Raji (cell line): ENCODE data around the gene LDB3.
A peak's percentile ranks its signal among the peaks of the same experiment; 100 is the strongest.

Experiments used
- POLR2A ChIP-seq: IDR thresholded peaks from 2 replicates; pipeline ENCODE4 v1.6.1; 2011; ENCODE audit warnings: low read depth, low read length, control low read depth; ENCODE audit not compliant: insufficient read depth

Gene LDB3

GRCh38 chr10:86712317-86712707 is 44.0 kb downstream of the LDB3 start:
- TF ChIP-seq POLR2A = peak; percentile 45; the same call in 1 of the 2 replicates

DNA sequence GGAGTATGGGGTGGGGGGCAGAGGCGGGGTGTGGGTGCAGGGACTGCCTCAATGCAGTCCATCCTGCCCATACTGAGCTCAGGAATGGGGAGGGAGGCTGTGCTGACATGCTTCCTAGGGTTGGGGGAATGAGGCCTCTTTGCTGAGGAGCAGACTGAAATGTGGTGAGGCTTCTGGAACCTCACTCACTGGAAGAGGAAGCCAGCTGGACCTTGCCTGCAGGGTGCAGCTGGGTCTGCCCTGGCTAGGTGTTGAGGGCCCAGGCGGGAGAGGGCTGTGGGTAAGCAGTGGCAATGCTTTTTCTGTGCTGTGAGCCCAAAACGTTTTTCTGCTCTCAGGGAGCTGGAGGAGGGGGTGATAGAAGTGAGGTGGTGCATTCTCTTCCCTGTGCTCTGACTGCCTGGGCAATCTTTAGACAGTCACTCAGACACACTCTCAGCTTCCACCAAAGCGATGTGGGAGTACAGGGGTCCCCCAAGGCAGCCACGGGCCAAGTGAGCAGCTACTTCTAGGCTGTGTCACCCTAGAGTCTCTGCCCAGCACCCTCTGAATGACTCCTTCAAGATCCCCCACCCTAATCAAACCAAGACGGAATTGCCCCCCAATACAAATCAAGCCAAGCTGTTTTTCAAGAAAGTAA is 47.0 kb downstream of the LDB3 start:
- no peak for TF ChIP-seq POLR2A

DNA sequence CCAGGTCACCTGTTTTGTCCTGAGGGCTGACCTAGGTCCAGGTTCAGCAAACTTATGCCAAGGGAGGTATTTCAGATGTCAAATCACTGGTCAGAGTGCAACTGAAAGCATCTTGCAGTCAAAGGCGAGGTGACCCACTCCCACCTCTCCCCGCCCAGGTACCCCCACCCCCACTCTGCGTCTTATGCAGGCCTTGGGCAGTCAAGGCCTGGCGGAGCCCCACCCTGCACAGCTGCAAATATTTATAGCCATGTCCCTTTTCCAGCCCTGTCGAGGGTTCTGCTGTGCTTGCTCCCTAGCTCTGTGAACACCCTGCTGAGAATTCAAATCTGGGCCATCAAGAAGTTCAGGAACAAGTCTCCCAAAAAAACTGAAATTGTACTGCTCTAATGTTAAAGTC is 47.5 kb downstream of the LDB3 start:
- TF ChIP-seq POLR2A = no peak

DNA sequence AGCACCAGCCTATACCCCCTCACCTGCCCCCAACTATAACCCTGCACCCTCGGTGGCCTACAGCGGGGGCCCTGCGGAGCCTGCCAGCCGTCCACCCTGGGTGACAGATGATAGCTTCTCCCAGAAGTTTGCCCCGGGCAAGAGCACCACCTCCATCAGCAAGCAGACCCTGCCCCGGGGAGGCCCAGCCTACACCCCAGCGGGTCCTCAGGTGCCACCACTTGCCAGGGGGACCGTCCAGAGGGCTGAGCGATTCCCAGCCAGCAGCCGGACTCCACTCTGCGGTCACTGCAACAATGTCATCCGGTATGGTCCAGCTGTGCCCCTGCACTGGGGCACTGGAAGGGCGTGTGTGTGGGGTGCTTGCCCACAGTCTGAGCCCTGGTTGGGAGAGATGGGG is 48.2 kb downstream of the LDB3 start:
- TF ChIP-seq POLR2A = no peak

DNA sequence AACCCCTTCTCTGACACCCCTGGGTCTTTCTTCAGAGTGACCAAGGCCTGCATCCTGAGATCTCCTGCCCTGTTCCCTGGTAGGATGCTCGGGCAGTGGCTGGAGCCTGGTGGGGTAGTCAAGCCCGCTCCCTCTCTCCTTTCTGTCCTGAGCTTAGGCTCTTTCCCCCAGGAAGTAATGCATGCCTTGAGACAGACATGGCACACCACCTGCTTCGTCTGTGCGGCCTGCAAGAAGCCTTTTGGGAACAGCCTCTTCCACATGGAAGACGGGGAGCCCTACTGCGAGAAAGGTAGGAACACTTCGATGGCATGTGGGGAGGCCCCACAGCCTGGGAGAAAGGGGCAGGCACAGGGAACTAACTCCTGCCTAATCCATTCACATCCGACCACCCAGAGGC is 50.2 kb downstream of the LDB3 start:
- no peak for TF ChIP-seq POLR2A

DNA sequence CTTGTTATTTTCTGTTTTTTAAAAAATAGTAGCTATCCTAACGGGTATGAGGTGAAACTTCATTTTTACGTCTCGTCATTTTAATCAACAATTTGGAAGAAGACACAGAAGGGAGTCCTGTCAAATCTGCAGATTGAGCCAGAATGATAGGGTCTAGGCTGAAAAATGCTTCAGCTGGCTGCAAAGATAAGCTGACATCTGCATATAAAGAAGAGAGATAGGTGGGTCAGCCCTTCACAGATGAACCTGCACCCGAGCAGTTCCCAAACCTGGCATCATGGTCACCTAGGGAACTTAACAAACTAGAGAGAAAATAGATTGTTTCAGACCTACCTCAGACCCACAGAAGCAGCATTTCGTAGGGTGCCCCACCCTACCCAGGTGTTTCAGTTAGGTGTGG is 52.9 kb downstream of the LDB3 start:
- no peak for TF ChIP-seq POLR2A

DNA sequence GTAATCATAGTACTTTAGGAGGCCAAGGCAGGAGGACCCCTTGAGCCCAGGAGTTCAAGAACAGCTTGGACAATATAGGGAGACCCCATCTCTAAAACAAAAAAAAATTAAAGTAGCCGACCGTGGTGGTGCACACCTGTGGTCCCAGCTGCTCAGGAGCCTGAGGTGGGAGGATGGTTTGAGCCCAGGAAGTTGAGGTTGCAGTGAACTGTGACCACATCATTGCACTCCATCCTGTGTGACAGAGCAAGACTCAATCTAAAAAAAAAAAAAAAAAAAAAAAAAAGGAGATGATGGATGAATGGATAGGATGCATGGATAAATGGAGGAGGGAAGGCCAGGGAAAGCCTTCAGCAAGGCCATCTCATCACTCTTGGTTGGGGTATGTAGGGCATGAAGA is 54.7 kb downstream of the LDB3 start:
- TF ChIP-seq POLR2A = no peak

DNA sequence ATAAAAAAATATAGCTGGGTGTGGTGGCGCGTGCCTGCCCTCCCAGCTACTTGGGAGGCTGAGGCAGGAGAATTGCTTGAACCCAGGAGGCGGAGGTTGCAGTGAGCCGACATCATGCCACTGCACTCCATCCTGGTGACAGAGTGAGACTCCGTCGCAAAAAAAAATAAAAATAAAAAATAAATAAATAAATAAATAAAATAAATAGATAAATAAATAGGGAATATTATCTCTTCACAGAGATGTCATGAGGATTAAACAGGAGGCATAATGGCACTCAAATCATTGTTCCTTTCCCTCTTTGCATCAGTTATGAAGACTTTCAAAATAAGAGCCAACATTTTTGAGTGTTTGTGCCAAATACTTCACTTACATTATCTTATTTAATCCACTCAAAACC is 56.1 kb downstream of the LDB3 start:
- TF ChIP-seq POLR2A = no peak

- no peak for TF ChIP-seq POLR2A
Observed at GRCh38 chr10:86725980-86726676, 57.8 kb downstream of the LDB3 start.

DNA sequence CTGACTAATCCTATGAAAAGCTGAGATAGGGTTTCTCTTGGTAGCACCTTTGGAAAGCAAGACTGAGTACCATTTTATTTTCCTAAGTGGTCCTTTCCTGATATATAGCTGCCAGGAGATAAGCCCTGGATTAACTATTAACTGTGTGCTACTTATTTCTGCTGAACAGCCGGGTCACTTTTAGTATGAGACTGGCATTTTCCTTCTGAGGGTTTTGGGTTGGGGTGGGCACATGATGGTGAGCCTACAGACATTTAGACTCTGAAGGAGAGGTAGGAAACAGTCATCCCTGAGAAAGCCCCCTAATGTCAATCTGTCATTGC is 58.3 kb downstream of the LDB3 start:
- no peak for TF ChIP-seq POLR2A

- TF ChIP-seq POLR2A = no peak
Observed at GRCh38 chr10:86727470-86727869, 59.2 kb downstream of the LDB3 start.

GRCh38 chr10:86728056-86728455 is 59.7 kb downstream of the LDB3 start:
- TF ChIP-seq POLR2A = no peak

GRCh38 chr10:86729677-86730076 is 61.4 kb downstream of the LDB3 start:
- TF ChIP-seq POLR2A = no peak

DNA sequence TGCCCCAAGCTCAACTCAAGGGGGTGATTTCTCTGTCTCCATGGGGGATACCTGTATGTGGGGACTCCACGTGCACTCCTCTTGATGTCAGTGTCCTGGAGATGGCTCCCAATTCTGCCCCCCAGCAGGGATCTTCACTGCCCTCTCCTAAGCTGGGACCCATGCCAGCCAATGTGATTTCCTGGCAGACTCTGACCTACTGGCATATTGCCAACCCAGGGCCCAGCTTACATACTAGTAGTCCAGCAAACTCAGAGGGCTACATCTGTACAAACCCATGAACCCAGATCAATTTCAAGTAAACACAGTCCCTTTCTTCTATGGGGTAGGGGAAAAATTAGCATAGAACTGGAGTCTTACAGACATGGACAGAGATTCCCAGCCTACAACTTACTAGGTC is 61.9 kb downstream of the LDB3 start:
- TF ChIP-seq POLR2A = no peak

GRCh38 chr10:86732771-86733170 is 64.5 kb downstream of the LDB3 start:
- TF ChIP-seq POLR2A = no peak

DNA sequence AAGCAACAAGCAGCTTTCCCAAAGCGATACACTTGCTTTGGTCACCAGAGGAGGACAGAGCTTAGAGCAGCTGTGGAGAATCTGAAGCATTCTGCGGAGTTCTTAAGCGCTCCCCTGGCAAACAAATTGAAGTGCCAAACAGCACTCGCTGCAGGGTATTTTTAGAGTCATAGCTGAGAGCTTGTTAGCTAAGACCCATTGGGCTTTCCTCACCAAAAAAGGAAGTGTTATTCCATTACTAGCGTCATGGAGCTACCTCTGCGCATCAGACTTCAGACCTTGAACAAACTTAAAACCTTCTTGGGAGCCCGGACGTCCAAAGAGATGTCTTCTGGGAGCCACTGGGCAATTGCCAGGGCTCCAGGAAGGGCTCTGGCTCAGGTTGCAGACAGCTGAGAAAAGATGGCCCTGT is 65.0 kb downstream of the LDB3 start:
- no peak for TF ChIP-seq POLR2A
